Colon (tissue), 2 donors: ENCODE data around the gene PNCK.

Experiments
- FAIRE-seq: peaks from 2 replicates; lab custom pipeline; 2012; peaks lifted over from hg19 to GRCh38; lab: Jason Lieb, UNC
- donor health status: control.
- donor health status: control.

Gene PNCK

GRCh38 chrX:153640736-153641575 lies 32.7 kb downstream of the PNCK start:
- FAIRE-seq, result no peak

- FAIRE-seq, result no peak
Observed at GRCh38 chrX:153640045-153640686, 33.4 kb downstream of the PNCK start.

GRCh38 chrX:153639177-153640044 lies 34.2 kb downstream of the PNCK start:
- no peak for FAIRE-seq

GRCh38 chrX:153638436-153639176 lies 35.0 kb downstream of the PNCK start:
- no peak for FAIRE-seq

- FAIRE-seq, result no peak
Observed at GRCh38 chrX:153638041-153638371, 35.6 kb downstream of the PNCK start.

- no peak for FAIRE-seq
Observed at GRCh38 chrX:153637121-153638040, 36.2 kb downstream of the PNCK start.

- no peak for FAIRE-seq
Observed at GRCh38 chrX:153636716-153637115, 36.9 kb downstream of the PNCK start.

GRCh38 chrX:153635788-153636668 lies 37.6 kb downstream of the PNCK start:
- FAIRE-seq, result no peak

- FAIRE-seq, result no peak
Observed at GRCh38 chrX:153635388-153635787, 38.2 kb downstream of the PNCK start.

GRCh38 chrX:153634832-153635231 lies 38.8 kb downstream of the PNCK start:
- FAIRE-seq, result no peak

GRCh38 chrX:153634236-153634635 lies 39.4 kb downstream of the PNCK start:
- FAIRE-seq, result no peak

- FAIRE-seq, result no peak
Observed at GRCh38 chrX:153633607-153634180, 39.9 kb downstream of the PNCK start.

- FAIRE-seq, result no peak
Observed at GRCh38 chrX:153633048-153633447, 40.6 kb downstream of the PNCK start.

- no peak for FAIRE-seq
Observed at GRCh38 chrX:153632595-153632946, 41.0 kb downstream of the PNCK start.

GRCh38 chrX:153631907-153632594 lies 41.6 kb downstream of the PNCK start:
- FAIRE-seq, result no peak

- FAIRE-seq, result no peak
Observed at GRCh38 chrX:153631346-153631745, 42.3 kb downstream of the PNCK start.

- no peak for FAIRE-seq
Observed at GRCh38 chrX:153628665-153629064, 44.9 kb downstream of the PNCK start.

- FAIRE-seq, result no peak
Observed at GRCh38 chrX:153628129-153628528, 45.5 kb downstream of the PNCK start.

- no peak for FAIRE-seq
Observed at GRCh38 chrX:153627675-153628111, 45.9 kb downstream of the PNCK start.
